ENCODE data around the gene TMC6.

- TF ChIP-seq CTCF (IDR thresholded peaks at IDR 0.05; ENCODE audit: low read depth, low read length, missing input control) (no peak), REST (IDR thresholded peaks at IDR 0.05) (no peak), EGR1 (IDR thresholded peaks at IDR 0.05; ENCODE audit: low read depth in 2 of 2) (no peak), NR2F2 (IDR thresholded peaks at IDR 0.05) (no peak), ATF3 (IDR thresholded peaks at IDR 0.05) (no peak), TAF1 (conservative IDR thresholded peaks at IDR 0.05) (no peak), SP1 (IDR thresholded peaks at IDR 0.05) (no peak), RAD21 (IDR thresholded peaks at IDR 0.05) (no peak), GABPA (IDR thresholded peaks at IDR 0.05 in 1 of 2, conservative IDR thresholded peaks at IDR 0.05 in 1 of 2) (no peak), YY1 (IDR thresholded peaks at IDR 0.05) (no peak), RXRA (IDR thresholded peaks at IDR 0.05) (no peak), MAX (IDR thresholded peaks at IDR 0.05) (no peak), ZBTB33 (IDR thresholded peaks at IDR 0.05) (no peak)
Observed at GRCh38 chr17:78105101-78105500, 23.5 kb downstream of the TMC6 start.
